ENCODE data around the gene SEMA7A.
A peak's percentile ranks its signal among the peaks of the same experiment; 100 is the strongest.

Gene SEMA7A

DNA sequence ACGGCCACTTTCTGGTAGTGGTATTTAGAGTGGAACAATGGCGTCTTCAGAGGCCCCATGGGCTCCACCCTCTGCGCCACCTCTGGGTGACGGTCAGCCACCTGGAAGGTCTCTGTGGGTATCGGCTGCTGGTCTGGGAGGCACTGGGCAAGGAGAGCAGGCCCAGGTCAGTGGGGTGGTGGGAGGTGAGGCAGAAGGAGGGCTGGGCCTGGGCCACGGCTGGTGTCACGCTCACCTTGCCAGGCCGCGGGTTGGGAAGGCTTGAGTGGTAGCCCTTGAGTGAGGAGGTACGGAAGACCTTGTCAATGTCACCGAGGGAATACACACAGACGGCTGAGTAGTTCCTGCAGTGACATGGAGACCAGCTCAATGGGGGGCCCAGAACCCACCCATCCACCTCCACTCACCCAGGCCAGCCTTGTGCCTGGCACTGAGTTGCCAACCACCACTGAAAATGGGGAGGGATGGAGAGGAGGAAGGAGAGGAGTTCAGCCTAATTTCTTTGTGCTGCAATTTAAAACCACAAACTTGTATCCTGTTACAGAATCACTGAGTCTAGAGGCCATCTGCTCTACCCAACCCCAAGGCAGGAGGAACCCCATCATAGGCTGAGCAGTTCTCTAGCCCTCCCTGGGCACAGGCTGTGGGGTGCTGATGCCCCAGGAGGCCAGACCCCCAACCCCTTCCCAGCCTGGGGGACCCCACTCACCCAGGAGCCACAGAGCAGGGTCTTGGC lies 19.0 kb downstream of the SEMA7A start:
- no peak for DNase-seq

GRCh38 chr15:74414081-74414580 lies 19.6 kb downstream of the SEMA7A start:
- DNase-seq = no peak

DNA sequence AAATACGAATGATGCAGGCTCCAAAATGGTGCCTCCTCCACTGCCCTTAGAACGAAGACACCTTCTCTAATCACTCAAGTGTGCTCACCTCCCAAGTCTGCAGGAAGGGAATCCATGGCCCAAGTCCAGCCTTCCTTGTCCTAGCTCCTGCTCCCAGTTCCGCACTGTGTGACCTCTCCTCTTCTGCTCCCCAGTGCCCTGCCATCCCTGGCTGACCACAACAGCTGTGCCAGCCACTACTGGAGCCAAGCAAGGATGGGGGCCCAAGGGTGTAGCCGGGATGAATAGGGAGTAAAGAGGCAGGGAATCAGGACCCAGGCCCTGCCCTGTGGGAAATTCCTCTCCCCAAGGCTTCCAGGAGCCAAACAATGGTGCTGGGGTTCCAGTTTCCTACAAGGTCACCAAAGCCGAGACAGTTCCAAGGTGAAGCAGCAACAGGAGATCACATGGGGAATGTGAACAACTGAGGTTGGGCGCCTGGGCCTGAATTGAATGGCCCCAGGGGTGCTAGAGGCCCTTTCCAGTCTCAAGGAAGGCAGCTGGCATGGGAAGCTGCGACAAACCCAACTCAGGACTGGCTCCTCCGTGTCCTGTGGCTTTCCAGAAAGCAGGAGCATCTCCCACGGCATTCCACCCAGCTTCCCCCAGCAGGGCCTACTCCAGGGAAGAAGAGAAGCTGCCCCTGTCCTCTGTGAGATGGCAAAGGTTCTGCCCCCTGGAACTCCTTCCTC lies 20.2 kb downstream of the SEMA7A start:
- DNase-seq = no peak

GRCh38 chr15:74412159-74412558 lies 21.6 kb downstream of the SEMA7A start:
- DNase-seq = no peak

DNA sequence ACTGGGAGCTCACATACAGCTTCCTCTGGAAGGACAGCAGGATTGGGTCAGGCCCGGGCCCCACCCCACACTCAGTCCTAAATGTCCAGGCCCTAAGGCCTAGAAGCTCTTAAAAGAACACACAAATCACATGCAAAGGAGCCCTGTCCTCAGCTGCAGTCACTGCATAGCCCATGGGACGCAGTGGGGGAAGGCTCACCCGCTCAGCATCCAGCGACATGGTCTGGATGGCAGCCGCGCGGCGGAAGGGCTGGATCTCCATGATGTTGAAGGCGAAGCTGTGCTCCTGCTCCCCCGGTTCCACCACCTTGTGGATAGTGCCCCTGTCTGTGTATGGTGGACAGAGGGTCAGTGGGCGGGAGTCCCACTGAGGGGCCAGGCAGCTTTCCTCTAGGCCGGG lies 22.1 kb downstream of the SEMA7A start:
- no peak for DNase-seq

- no peak for DNase-seq
These were observed 23.3 kb downstream of the SEMA7A start for GRCh38 chr15:74410502-74410901.

- no peak for DNase-seq
These were observed 24.5 kb downstream of the SEMA7A start for GRCh38 chr15:74409225-74409624.

GRCh38 chr15:74408815-74409214 lies 24.9 kb downstream of the SEMA7A start:
- no peak for DNase-seq

- DNase-seq = no peak
These were observed 25.4 kb downstream of the SEMA7A start for GRCh38 chr15:74408385-74408784.

DNA sequence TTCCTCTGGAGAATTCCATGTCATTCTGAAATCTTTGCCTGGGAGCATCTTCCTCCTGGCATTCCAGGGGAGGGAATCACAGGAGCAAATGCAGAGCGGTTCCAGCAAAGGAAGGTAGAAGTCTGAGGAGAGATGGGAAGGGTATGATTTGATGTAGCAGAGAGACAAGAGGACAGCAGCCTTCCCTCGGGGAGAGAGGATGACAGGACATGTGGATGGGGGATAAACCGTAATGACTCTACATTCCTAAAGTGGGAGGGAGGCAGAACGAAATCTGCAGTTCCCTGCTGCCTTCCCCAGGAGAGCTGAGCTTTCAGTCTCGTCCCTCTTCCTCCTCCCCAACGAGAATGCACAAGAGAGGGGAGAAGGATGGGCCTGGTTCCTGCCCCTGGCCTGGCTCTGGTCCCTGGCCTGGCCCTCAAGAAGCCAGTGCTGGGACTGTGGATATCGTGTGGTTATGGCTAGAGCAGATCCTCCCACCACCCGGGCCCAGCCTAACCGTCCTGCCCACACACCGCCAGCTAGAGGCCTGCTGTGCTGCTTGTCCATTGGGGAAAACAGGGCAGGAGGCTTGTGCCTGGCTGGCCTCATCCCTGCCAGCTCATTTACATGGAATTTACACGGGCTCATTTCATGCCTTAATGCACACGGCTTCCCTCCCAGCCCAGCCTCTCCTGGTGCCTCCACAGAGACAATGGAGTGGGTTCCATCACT lies 26.6 kb downstream of the SEMA7A start:
- peak; percentile 83 for DNase-seq

DNA sequence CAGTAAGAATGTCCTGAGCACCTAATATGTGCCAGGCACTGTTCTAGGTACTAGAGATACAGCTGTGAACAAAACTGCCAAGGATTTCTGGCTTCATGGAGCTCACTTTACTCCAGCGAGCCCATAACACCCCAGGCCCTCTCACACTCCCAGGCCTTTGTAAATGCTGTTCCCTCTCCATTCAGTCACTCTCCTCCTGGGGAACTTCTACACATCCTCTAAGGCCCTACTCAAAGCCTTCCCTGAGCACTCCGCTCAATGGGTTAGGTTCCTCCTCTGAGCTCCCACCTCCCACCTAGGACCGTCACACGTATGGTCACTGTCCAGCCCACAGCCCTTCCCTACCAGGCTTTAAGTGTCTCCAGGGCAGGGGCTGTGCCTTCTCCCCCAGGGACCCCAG lies 27.2 kb downstream of the SEMA7A start:
- DNase-seq = no peak

GRCh38 chr15:74405823-74406222 lies 27.9 kb downstream of the SEMA7A start:
- no peak for DNase-seq

DNA sequence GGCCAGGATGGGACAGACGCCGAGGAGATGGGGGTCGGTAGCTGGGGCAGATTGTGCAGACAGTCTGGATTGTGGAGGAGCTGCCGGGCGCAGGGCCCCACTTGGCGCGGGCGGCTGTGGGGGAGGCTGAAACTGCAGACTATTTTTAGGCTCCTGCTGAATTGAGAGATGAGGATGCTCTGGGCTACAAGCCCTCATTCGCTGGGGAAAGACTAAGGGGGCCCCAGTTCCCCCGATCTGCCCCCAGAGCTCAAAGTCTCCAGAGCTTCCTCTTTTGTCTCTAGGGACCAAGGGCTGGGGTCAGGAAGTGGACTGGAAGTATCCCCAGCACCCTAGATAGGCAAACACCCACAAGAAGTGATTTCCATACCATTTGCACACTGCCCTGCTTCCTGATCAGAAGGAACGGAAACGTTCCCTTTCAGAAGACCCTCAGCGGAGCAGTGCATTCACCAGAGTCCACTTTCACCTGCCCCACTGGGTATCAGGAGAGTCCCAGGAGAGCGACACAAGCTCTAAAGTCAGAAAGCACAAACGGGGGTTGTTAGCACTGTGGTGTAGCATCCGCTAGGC lies 29.7 kb downstream of the SEMA7A start:
- DNase-seq = no peak

- no peak for DNase-seq
These were observed 30.2 kb downstream of the SEMA7A start for GRCh38 chr15:74403588-74403919.

DNA sequence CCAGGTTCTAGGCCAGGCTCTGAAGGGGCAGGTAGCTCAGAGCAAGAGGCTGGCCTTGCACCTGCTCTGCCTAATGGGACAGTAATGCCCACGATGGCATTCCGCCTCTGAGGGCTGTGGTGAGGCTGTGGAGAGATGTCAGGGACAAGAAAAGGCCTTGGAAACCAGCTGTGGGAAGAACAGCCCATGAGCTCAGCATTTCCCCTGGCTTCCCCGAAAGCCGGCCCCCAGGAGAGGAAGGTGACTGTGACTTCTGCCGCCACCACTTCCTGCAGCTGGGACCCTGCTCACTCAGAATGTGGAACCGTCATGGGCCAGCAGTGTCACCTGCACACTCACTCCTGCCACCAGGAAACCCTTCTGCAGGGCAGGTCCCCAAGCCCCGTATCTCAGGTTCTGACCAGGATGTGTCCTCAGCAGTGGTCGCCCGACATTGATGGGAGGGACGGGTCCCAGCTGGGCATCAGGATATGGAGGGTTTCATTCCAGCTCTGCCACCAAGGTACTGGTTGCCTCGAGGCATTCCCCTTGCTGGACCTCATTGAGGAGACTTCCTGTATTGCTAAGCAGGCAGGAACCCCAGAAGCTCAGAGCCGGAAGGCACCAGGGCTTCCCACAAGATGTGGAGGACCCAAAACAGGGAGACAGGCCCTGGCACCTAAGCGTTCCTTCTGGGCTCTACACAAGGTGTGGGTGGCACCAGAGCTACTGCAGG lies 30.7 kb downstream of the SEMA7A start:
- no peak for DNase-seq

DNA sequence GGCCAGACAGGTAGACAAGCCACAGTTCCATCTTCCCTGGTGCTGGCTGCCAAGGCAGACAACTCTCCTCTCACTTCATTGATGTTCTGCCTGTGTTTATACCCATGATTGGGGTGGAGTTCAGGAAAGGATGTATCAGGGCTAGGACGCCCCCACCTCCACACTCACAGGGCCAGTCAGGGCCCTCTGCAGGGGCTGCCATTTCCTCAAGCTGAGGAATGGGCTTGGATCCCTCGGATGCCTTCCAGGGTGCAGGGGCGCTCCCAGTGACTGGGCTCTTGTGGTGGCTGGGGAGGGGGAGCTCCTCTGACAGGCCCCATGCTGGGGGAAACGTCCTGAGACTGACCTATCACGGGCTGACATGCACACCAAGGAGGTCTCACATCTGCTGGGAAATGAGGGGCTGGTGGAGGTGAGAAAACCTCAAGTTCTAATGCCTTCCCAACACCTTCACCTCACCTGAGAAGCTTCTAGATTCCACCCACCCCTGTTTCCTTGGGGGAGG lies 31.4 kb downstream of the SEMA7A start:
- DNase-seq = no peak

DNA sequence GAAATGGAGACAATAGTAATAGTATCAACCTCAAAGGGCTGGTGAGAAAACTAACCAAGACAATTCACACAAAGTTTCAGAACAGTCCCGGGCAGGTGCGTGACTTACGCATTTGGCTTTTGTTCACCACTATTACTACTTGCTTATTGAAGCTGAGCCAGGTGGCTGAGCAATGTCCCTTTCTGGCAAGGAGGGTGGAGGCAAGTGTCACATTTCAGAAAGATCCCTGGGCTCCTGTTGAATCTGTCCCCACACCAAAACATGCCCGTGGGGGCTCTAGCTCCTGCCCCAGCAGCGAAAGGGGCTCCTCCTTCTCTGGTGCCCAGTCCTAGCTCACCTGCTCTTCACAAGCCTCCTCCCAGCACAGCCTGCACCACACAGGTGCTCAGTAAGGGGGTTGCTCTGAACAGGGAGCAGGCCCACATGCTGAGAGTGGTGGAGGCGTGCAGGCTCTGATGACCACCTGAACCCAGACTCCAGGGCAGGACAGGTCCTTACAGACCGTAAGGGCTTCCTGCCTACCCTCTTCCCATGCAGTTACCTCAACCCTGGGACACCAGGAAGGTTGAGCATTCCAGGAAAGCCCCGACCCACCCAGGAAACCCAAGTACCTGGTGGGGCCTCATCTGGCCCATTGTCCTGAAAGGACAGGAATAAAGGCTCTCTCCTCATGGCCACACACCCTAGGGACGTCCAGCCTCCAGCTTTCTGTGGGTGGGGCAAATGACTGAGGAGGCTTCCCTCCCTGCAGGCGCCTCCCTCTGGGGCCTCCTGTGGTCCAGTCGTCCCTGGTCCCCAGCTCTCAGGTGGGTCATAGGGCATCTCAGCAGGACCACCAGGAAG lies 32.6 kb downstream of the SEMA7A start:
- DNase-seq = no peak

- DNase-seq = no peak
These were observed 33.4 kb downstream of the SEMA7A start for GRCh38 chr15:74400313-74400860.

- DNase-seq = no peak
These were observed 34.0 kb downstream of the SEMA7A start for GRCh38 chr15:74399511-74400312.

GRCh38 chr15:74399100-74399499 lies 34.7 kb downstream of the SEMA7A start:
- no peak for DNase-seq
